H1 (cell line): ENCODE measurements around the gene ZNF14.

Experiments
- CTCF ChIP-seq, 3 experiments: IDR thresholded peaks; 1 replicate in 2 of 3; 2 replicates in 1 of 3; pipeline versions ENCODE4 v1.5.1 to v1.6.1; 2011; ENCODE audit warnings: low read length in 3 of 3, mild to moderate bottlenecking in 3 of 3, inconsistent platforms in 2 of 3, low read depth in 1 of 3, moderate library complexity in 1 of 3; ENCODE audit not compliant: insufficient read depth in 1 of 3; ENCODE audit errors: control extremely low read depth in 1 of 3
- TAF1 ChIP-seq: IDR thresholded peaks from 2 replicates; pipeline ENCODE4 v1.6.1; 2011; ENCODE audit warnings: mild to moderate bottlenecking, low read depth, low read length

- TF ChIP-seq TAF1 (no peak), CTCF (IDR thresholded peaks at IDR 0.05; ENCODE audit: control extremely low read depth in 1 of 3, insufficient read depth in 1 of 3, low read depth in 1 of 3, low read length in 3 of 3) (no peak)
These were observed 55.3 kb downstream of the ZNF14 start for GRCh38 chr19:19677579-19677978.
